ENCODE results near the gene MRPS24. TPM values are rescaled to one million over a fixed set of nuclear protein-coding genes. Genes with fewer than 3 reads are reported as not detected.
"Not testable (repeated sequence)": the region's sequence is repeated elsewhere in the genome, so short reads cannot be mapped to it uniquely, and the experiment has no call there.

Gene MRPS24
- polyA plus RNA-seq, 1 donor (not counting 4 experiments of a cell fraction or from before 2014, with no cell fraction given): 104 TPM

DNA sequence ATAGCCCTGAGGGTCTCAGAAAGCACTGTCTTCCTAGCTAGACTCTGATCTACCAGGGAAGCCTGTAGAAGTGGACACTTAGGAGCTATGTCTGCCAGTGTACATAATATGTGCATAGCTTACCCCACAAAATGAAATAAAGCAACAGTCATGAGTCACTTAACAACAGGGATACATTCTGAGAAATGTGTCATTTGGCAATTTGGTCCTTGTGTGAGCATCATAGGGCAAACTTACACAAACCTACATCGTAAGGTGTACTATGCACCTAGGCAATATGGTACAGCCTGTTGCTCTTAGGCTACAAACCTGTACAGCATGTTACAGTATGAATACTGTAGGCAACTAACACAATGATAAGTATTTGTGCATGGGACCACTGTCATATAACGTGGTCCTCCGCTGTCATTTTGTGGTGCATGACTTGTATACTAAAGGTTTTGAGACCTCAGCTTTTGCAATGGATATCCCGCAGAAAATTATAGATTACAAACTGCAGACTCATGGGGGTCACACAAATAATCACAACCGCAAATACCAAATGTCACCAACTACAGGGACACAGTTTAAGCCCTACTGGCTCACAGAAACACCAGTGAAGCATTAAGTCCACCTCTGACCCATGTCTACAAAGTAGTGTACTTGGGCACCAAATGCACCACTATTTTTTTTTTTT is 35.4 kb upstream of the MRPS24 start:
- H2AFZ ChIP-seq (ENCODE audit: control insufficient read depth, low read length): no peak overlapping the region
- FAIRE-seq (no peak), DNase-seq (ENCODE audit: low read depth, low spot score) (no peak)
- peak overlapping the region; percentile 98 for H3K4me2 ChIP-seq (ENCODE audit: control insufficient read depth, extremely low read depth, insufficient read depth, low read depth, low read length)
- H3K9ac ChIP-seq (ENCODE audit: control insufficient read depth, extremely low read depth, insufficient read depth, low read length): peak overlapping the region; percentile 87
- H4K20me1 ChIP-seq (ENCODE audit: control insufficient read depth, extremely low read depth, insufficient read depth, low read length): peaks cover 8% of the 10 kb centered on the region
- dilution Hi-C loops (cut with MboI; ENCODE audit: extremely low pct_ligation_motif_present, low sequenced_read_pairs): no loop called here
- no peaks in the 10 kb centered on the region for H3K9me3 ChIP-seq (ENCODE audit: control insufficient read depth, low read depth, low read length)
- peaks cover 1 to 6% of the 10 kb centered on the region in 2 experiments for H3K36me3 ChIP-seq (ENCODE audit: control insufficient read depth in 2 of 2, extremely low read depth in 1 of 2, insufficient read depth in 2 of 2, low read length in 2 of 2)
- no peaks in the 10 kb centered on the region for H3K27me3 ChIP-seq (ENCODE audit: control insufficient read depth, extremely low read depth, insufficient read depth, low read length)
- peaks cover 23% of the 10 kb centered on the region for H3K4me1 ChIP-seq (ENCODE audit: control insufficient read depth, extremely low read depth, insufficient read depth, low read length)
- peaks cover 4% of the 10 kb centered on the region for H3K9me1 ChIP-seq (ENCODE audit: control insufficient read depth, extremely low read depth, insufficient read depth, low read length)
- peak overlapping the region; percentile 67 to 87 (median 85) for H3K4me3 ChIP-seq (ENCODE audit: control insufficient read depth in 2 of 3, extremely low read depth in 1 of 3, insufficient read depth in 2 of 3, low read depth in 1 of 3, low read length in 3 of 3)
- H3K27ac ChIP-seq (ENCODE audit: control insufficient read depth, insufficient read depth, low read length): peak overlapping the region; percentile 87
- H3K79me2 ChIP-seq (ENCODE audit: control insufficient read depth, insufficient read depth, low read length): peaks cover 60% of the 10 kb centered on the region
- TF ChIP-seq EZH2 (IDR thresholded peaks at IDR 0.05; ENCODE audit: low read length) (no peak), CTCF (optimal IDR thresholded peaks at IDR 0.05 in 1 of 3, IDR thresholded peaks at IDR 0.05 in 1 of 3, conservative IDR thresholded peaks at IDR 0.05 in 1 of 3; ENCODE audit: extremely low read depth in 1 of 3, insufficient read depth in 2 of 3, low read length in 3 of 3) (no peak)

- Histone ChIP-seq H3K9me1 (ENCODE audit: control insufficient read depth, extremely low read depth, insufficient read depth, low read length) (peaks cover 4% of the 10 kb centered on the region), H3K27me3 (ENCODE audit: control insufficient read depth, extremely low read depth, insufficient read depth, low read length) (no peaks in the 10 kb centered on the region), H3K9me3 (ENCODE audit: control insufficient read depth, low read depth, low read length) (no peaks in the 10 kb centered on the region), H3K4me3 (ENCODE audit: control insufficient read depth in 2 of 3, extremely low read depth in 1 of 3, insufficient read depth in 2 of 3, low read depth in 1 of 3, low read length in 3 of 3) (no peak overlapping the region), H2AFZ (ENCODE audit: control insufficient read depth, low read length) (no peak overlapping the region), H3K4me2 (ENCODE audit: control insufficient read depth, extremely low read depth, insufficient read depth, low read depth, low read length) (no peak overlapping the region), H3K79me2 (ENCODE audit: control insufficient read depth, insufficient read depth, low read length) (peaks cover 76% of the 10 kb centered on the region), H3K27ac (ENCODE audit: control insufficient read depth, insufficient read depth, low read length) (no peak overlapping the region), H3K9ac (ENCODE audit: control insufficient read depth, extremely low read depth, insufficient read depth, low read length) (no peak overlapping the region), H4K20me1 (ENCODE audit: control insufficient read depth, extremely low read depth, insufficient read depth, low read length) (peaks cover 8% of the 10 kb centered on the region), H3K4me1 (ENCODE audit: control insufficient read depth, extremely low read depth, insufficient read depth, low read length) (peaks cover 23% of the 10 kb centered on the region), H3K36me3 (ENCODE audit: control insufficient read depth in 2 of 2, extremely low read depth in 1 of 2, insufficient read depth in 2 of 2, low read length in 2 of 2) (peaks cover 3 to 6% of the 10 kb centered on the region in 2 experiments)
- TF ChIP-seq CTCF (optimal IDR thresholded peaks at IDR 0.05 in 1 of 3, IDR thresholded peaks at IDR 0.05 in 1 of 3, conservative IDR thresholded peaks at IDR 0.05 in 1 of 3; ENCODE audit: extremely low read depth in 1 of 3, insufficient read depth in 2 of 3, low read length in 3 of 3): no peak
- TF ChIP-seq EZH2 (IDR thresholded peaks at IDR 0.05; ENCODE audit: low read length): no peak
- DNase-seq (ENCODE audit: low read depth, low spot score): no peak
- FAIRE-seq: peak; percentile 60
- dilution Hi-C loops (cut with MboI; ENCODE audit: extremely low pct_ligation_motif_present, low sequenced_read_pairs): no loop called here
Measured at GRCh38 chr7:43902542-43903054, 33.3 kb upstream of the MRPS24 start.

GRCh38 chr7:43898571-43898970 is 29.3 kb upstream of the MRPS24 start:
- H3K27ac ChIP-seq (ENCODE audit: control insufficient read depth, insufficient read depth, low read length); DNase-seq (ENCODE audit: low read depth, low spot score); dilution Hi-C loops (cut with MboI; ENCODE audit: extremely low pct_ligation_motif_present, low sequenced_read_pairs); FAIRE-seq; H3K4me3 ChIP-seq (ENCODE audit: control insufficient read depth in 2 of 3, extremely low read depth in 1 of 3, insufficient read depth in 2 of 3, low read depth in 1 of 3, low read length in 3 of 3); H3K27me3 ChIP-seq (ENCODE audit: control insufficient read depth, extremely low read depth, insufficient read depth, low read length); H3K9me1 ChIP-seq (ENCODE audit: control insufficient read depth, extremely low read depth, insufficient read depth, low read length); H3K36me3 ChIP-seq (ENCODE audit: control insufficient read depth in 2 of 2, extremely low read depth in 1 of 2, insufficient read depth in 2 of 2, low read length in 2 of 2); H3K9ac ChIP-seq (ENCODE audit: control insufficient read depth, extremely low read depth, insufficient read depth, low read length); H3K9me3 ChIP-seq (ENCODE audit: control insufficient read depth, low read depth, low read length); H3K4me2 ChIP-seq (ENCODE audit: control insufficient read depth, extremely low read depth, insufficient read depth, low read depth, low read length); H3K4me1 ChIP-seq (ENCODE audit: control insufficient read depth, extremely low read depth, insufficient read depth, low read length); H2AFZ ChIP-seq (ENCODE audit: control insufficient read depth, low read length); H4K20me1 ChIP-seq (ENCODE audit: control insufficient read depth, extremely low read depth, insufficient read depth, low read length): not testable (repeated sequence)
- peaks cover 90% of the 10 kb centered on the region for H3K79me2 ChIP-seq (ENCODE audit: control insufficient read depth, insufficient read depth, low read length)
